Caco-2 (cell line): Measurements from ENCODE around the gene LDLRAD1. TPM values are rescaled to one million over a fixed set of nuclear protein-coding genes. Genes with fewer than 3 reads are reported as not detected.
"Not testable (repeated sequence)": the region's sequence is repeated elsewhere in the genome, so short reads cannot be mapped to it uniquely, and the experiment has no call there.

Source experiments
- BruUV-seq: library from RNA; stranded (reverse); fragments of 400-500 nt; replicated peaks from 2 replicates; lab custom pipeline; 2021; lab: Mats Ljungman, UMichigan
- CTCF ChIA-PET: fragments of 300-600 bp; sonication (Branson Sonifier 250); formaldehyde crosslinking; loops from one replicate; lab custom pipeline; 2022; ENCODE audit warnings: antibody characterized with exemption; lab: Charles Lee
- POLR2A ChIA-PET: fragments of 300-600 bp; sonication (Branson Sonifier 250); formaldehyde crosslinking; loops from one replicate; lab custom pipeline; 2022; ENCODE audit warnings: antibody characterized with exemption; lab: Charles Lee
- DNase-seq, 2 experiments: peaks; one replicate each; pipeline versions ENCODE4 v3.0.0 to v3.0.0-alpha.2; 2020 to 2022
- H3K27me3 ChIP-seq: replicated peaks from 2 replicates; pipeline ENCODE4 v1.6.0; 2011; ENCODE audit warnings: low read length; ENCODE audit not compliant: control insufficient read depth, insufficient read depth
- H3K36me3 ChIP-seq: 2 replicates; pipeline ENCODE4 v1.5.1; 2011; ENCODE audit warnings: low read length; ENCODE audit not compliant: control insufficient read depth, insufficient read depth
- H3K4me1 ChIP-seq: fragments of 250-450 bp; sonication (Bioruptor Pico); 2 replicates; pipeline ENCODE4 v1.5.1; 2020; ENCODE audit warnings: mild to moderate bottlenecking
- H3K4me3 ChIP-seq: 2 replicates; pipeline ENCODE4 v1.5.1; 2011; ENCODE audit warnings: low read depth, mild to moderate bottlenecking, control low read depth, low read length
- H3K9me3 ChIP-seq: fragments of 250-450 bp; sonication (Bioruptor Pico); 2 replicates; pipeline ENCODE4 v1.5.1; 2020; ENCODE audit warnings: mild to moderate bottlenecking, moderate library complexity
- H3K27ac Mint-ChIP-seq: one replicate; pipeline ENCODE4 v1.8.0; 2022; ENCODE audit warnings: mixed read lengths; ENCODE audit not compliant: unreplicated experiment
- H3K27me3 Mint-ChIP-seq: one replicate; pipeline ENCODE4 v1.8.0; 2022; ENCODE audit warnings: mixed read lengths; ENCODE audit not compliant: insufficient read depth, unreplicated experiment
- H3K36me3 Mint-ChIP-seq: one replicate; pipeline ENCODE4 v1.8.0; 2022; ENCODE audit warnings: mild to moderate bottlenecking, mixed read lengths; ENCODE audit not compliant: insufficient read depth, unreplicated experiment
- H3K4me1 Mint-ChIP-seq: one replicate; pipeline ENCODE4 v1.8.0; 2022; ENCODE audit warnings: low read depth, mixed read lengths; ENCODE audit not compliant: unreplicated experiment
- H3K4me3 Mint-ChIP-seq: one replicate; pipeline ENCODE4 v1.8.0; 2022; ENCODE audit warnings: mild to moderate bottlenecking, moderate library complexity, mixed read lengths; ENCODE audit not compliant: unreplicated experiment
- H3K9me3 Mint-ChIP-seq: one replicate; pipeline ENCODE4 v1.8.0; 2022; ENCODE audit warnings: mixed read lengths; ENCODE audit not compliant: unreplicated experiment
- intact Hi-C: fragments of 100-400 bp; cut with micrococcal nuclease; formaldehyde crosslinking; loops from one replicate; pipeline ENCODE4 v1.10.0; 2022; ENCODE audit not compliant: unreplicated experiment
- total RNA-seq: library from RNA; stranded (reverse); gene quantifications from 2 replicates; pipeline ENCODE4 v1.2.3, GENCODE V29; 2022
- TF ChIP-seq, protein P1 (sequence below), 2 experiments: fragments of 200-600 bp in 1 of 2; IDR thresholded peaks; 1 replicate in 1 of 2; 2 replicates in 1 of 2; pipeline versions ENCODE4 v1.5.1 to v1.8.0; 2011 to 2022; ENCODE audit warnings: antibody characterized with exemption in 1 of 2, control low read depth in 1 of 2, inconsistent platforms in 1 of 2, low read depth in 1 of 2, low read length in 1 of 2, mild to moderate bottlenecking in 1 of 2, moderate library complexity in 1 of 2; ENCODE audit not compliant: insufficient read depth in 1 of 2, severe bottlenecking in 1 of 2, unreplicated experiment in 1 of 2

LDLRAD1 gene
- total RNA-seq, 1 experiment from 2014 or later: not detected

DNA sequence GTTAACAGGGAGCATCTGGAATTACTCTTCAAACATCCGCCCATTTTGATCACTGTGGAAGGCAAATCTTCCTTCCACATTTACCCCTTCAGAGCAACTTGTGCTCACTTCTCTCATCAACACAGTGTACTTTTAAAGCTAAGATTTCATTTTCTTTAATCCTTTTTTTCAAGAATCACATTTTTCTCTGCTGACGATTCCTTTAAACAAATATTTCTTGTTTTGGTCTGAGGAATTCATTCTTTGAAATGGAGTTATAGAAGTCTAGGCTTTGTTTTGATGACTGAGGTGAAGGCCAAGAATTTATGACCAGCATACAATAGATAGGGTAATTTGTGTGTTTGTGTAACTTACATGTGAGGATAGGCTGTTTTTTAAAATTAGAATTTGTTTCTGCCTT is 46.3 kb downstream of the LDLRAD1 start:
- H3K4me1 Mint-ChIP-seq: peaks cover 11% of the 10 kb centered on the region
- no peak for DNase-seq
- Histone ChIP-seq H3K27me3 (no peaks in the 10 kb centered on the region), H3K4me1 (peaks cover 7% of the 10 kb centered on the region), H3K9me3 (no peaks in the 10 kb centered on the region), H3K4me3 (no peak overlapping the region), H3K36me3 (no peaks in the 10 kb centered on the region)
- ChIA-PET POLR2A (no interaction called here), CTCF (no interaction called here)
- H3K27ac Mint-ChIP-seq: no peak overlapping the region
- no TSS peak for BruUV-seq
- H3K4me3 Mint-ChIP-seq: no peak overlapping the region
- intact Hi-C loops: no loop called here
- H3K9me3 Mint-ChIP-seq: no peaks in the 10 kb centered on the region
- no peaks in the 10 kb centered on the region for H3K27me3 Mint-ChIP-seq
- H3K36me3 Mint-ChIP-seq: peaks cover 41% of the 10 kb centered on the region
- TF ChIP-seq, protein P1, sequence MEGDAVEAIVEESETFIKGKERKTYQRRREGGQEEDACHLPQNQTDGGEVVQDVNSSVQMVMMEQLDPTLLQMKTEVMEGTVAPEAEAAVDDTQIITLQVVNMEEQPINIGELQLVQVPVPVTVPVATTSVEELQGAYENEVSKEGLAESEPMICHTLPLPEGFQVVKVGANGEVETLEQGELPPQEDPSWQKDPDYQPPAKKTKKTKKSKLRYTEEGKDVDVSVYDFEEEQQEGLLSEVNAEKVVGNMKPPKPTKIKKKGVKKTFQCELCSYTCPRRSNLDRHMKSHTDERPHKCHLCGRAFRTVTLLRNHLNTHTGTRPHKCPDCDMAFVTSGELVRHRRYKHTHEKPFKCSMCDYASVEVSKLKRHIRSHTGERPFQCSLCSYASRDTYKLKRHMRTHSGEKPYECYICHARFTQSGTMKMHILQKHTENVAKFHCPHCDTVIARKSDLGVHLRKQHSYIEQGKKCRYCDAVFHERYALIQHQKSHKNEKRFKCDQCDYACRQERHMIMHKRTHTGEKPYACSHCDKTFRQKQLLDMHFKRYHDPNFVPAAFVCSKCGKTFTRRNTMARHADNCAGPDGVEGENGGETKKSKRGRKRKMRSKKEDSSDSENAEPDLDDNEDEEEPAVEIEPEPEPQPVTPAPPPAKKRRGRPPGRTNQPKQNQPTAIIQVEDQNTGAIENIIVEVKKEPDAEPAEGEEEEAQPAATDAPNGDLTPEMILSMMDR (IDR thresholded peaks at IDR 0.05; ENCODE audit: insufficient read depth in 1 of 2, low read depth in 1 of 2, low read length in 1 of 2, severe bottlenecking in 1 of 2, unreplicated experiment in 1 of 2): no peak

DNA sequence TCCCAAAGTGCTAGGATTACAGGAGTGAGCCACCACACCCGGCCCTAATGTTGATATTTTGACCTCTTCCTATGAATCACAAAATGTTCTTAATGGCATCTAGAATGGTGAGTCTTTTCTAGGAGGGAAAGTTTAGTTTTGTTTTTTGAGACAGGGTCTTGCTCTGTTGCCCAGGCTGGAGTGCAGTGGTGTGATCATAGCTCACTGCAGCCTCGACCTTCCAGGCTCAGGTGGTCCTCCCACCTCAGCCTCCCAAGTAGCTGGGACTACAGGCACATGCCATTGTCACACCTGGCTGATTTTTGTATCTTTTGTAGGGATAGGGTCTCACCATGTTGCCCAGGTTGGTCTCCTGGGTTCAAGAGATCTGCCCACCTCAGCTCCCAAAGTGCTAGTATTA is 48.7 kb downstream of the LDLRAD1 start:
- peaks cover 17% of the 10 kb centered on the region for H3K4me1 Mint-ChIP-seq
- BruUV-seq, H3K4me3 Mint-ChIP-seq, H3K4me3 ChIP-seq, H3K9me3 ChIP-seq, H3K27me3 Mint-ChIP-seq, CTCF ChIA-PET, POLR2A ChIA-PET, DNase-seq, H3K36me3 ChIP-seq, H3K9me3 Mint-ChIP-seq, H3K27ac Mint-ChIP-seq, H3K27me3 ChIP-seq, intact Hi-C loops: not testable (repeated sequence)
- peaks cover 11% of the 10 kb centered on the region for H3K4me1 ChIP-seq
- H3K36me3 Mint-ChIP-seq: peaks cover 44% of the 10 kb centered on the region

DNA sequence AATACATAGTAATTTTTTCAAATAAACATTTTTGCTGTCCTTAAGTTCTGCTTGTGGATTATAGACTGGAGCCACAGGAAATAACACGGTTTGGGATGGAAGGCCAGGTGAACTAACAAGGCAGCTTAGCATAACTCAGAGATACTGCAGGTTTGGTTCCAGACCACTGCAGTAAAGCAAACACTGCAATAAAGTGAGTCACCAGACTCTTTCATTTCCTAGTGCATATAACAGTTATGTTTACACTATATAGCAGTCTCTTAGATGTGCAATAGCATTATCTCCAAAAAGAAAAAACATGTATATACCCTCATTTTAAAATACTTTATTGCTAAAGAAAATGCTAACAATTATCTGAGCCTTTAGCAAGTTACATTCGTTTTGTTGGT is 49.9 kb downstream of the LDLRAD1 start:
- BruUV-seq: no TSS peak
- Histone ChIP-seq H3K4me1 (peaks cover 11% of the 10 kb centered on the region), H3K36me3 (no peaks in the 10 kb centered on the region; the same call in 1 of the 2 replicates), H3K4me3 (no peak overlapping the region), H3K9me3 (no peaks in the 10 kb centered on the region), H3K27me3 (no peaks in the 10 kb centered on the region)
- POLR2A ChIA-PET: interaction anchor here (0.7 kb wide), 1 partner anchor 9 kb away, joined by 11 read pairs; no protein-coding TSS in a partner anchor
- Mint-ChIP-seq H3K9me3 (no peaks in the 10 kb centered on the region), H3K36me3 (peaks cover 54% of the 10 kb centered on the region), H3K4me1 (peaks cover 26% of the 10 kb centered on the region), H3K27ac (no peak overlapping the region), H3K4me3 (no peak overlapping the region), H3K27me3 (no peaks in the 10 kb centered on the region)
- no peak for DNase-seq
- CTCF ChIA-PET: no interaction called here
- TF ChIP-seq, protein P1 (IDR thresholded peaks at IDR 0.05; ENCODE audit: insufficient read depth in 1 of 2, low read depth in 1 of 2, low read length in 1 of 2, severe bottlenecking in 1 of 2, unreplicated experiment in 1 of 2): no peak
- intact Hi-C loops: no loop called here
